SH-SY5Y (cell line): ENCODE measurements around the gene TTC19.

Experiments
- GATA2 ChIP-seq: IDR thresholded peaks from 2 replicates; pipeline ENCODE4 v1.6.1; 2011; ENCODE audit warnings: mild to moderate bottlenecking, low read depth, low read length
- GATA3 ChIP-seq: IDR thresholded peaks from 2 replicates; pipeline ENCODE4 v1.6.1; 2011; ENCODE audit warnings: low read depth, mild to moderate bottlenecking, low read length, moderate library complexity

DNA sequence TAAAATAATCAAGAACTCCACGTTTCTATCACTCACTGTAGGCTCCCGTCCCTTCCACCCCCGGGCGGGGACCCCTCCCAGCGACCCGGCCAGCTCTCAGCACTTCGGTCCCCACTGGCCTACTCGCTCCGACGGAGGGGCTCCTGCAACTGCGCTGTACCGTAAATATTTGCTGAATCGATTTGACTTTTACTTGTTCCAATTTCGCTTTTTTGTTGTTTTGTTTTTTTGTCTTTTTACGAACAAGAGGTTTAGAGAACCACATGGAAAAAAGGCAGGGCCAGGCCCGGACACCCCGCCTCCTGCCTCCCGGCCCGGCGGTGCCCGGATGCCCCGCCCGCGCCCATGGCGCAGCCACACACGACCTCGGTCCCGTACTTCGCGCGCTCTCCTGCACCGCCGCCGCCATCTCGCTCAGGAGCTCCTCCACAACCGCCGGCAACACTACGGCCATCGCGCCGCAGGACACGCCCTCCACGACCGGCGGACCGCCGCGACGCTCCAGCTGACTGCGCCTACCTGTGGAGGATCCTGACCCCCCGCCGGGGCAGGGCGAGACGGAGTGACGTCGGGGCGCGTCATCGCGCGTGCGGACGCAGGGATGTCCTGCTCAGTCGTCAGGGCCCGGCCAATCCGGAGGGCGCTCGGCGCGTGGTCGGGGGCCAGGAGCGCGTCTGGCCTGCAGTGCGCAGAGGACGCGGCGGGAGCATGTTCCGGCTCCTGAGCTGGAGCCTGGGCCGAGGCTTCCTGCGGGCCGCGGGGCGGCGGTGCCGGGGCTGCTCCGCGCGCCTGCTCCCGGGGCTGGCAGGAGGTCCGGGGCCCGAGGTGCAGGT lies at the start of gene TTC19, which contains the start of gene ZSWIM7:
- no peak for TF ChIP-seq GATA3
- TF ChIP-seq GATA2, result no peak
